HepG2 (cell line): ENCODE measurements around the gene ZNF367. TPM values are rescaled to one million over a fixed set of nuclear protein-coding genes. Genes with fewer than 3 reads are reported as not detected.

Experiments
- ARNT ChIP-seq: fragments of 450-650 bp; IDR thresholded peaks from 2 replicates; pipeline ENCODE4 v1.6.1; 2017
- ASH2L ChIP-seq: fragments of 300-600, 200-600 bp; sonication (generic); IDR thresholded peaks from 2 replicates; pipeline ENCODE4 v1.7.0; 2017; ENCODE audit warnings: low read depth, mild to moderate bottlenecking, moderate library complexity, mixed read lengths, low read length; ENCODE audit not compliant: insufficient read length
- E2F2 ChIP-seq: sonication (generic); formaldehyde crosslinking; IDR thresholded peaks from 2 replicates; pipeline ENCODE4 v1.4.0; 2020; ENCODE audit warnings: missing genetic modification reagents, borderline replicate concordance
- EHMT2 ChIP-seq: fragments of 200-600 bp; sonication (generic); IDR thresholded peaks from 2 replicates; pipeline ENCODE4 v1.7.0; 2017; ENCODE audit warnings: antibody characterized with exemption, low read depth, low read length, borderline replicate concordance
- HMGXB3 ChIP-seq: sonication (generic); formaldehyde crosslinking; IDR thresholded peaks from 2 replicates; pipeline ENCODE4 v1.4.0; 2020; ENCODE audit warnings: missing genetic modification reagents, borderline replicate concordance
- IKZF1 ChIP-seq: fragments of 450-650 bp; IDR thresholded peaks from 2 replicates; pipeline ENCODE4 v1.7.1; 2016
- NFKBIZ ChIP-seq: IDR thresholded peaks from 2 replicates; pipeline ENCODE4 v1.6.1; 2018; ENCODE audit warnings: missing genetic modification reagents, missing compliant biosample characterization
- SKI ChIP-seq: fragments of 450-650 bp; IDR thresholded peaks from one replicate; pipeline ENCODE4 v1.6.1; 2018; ENCODE audit warnings: mild to moderate bottlenecking; ENCODE audit not compliant: partially characterized antibody
- SNAPC2 ChIP-seq: sonication (generic); formaldehyde crosslinking; IDR thresholded peaks from 2 replicates; pipeline ENCODE4 v1.8.1; 2022; ENCODE audit warnings: mild to moderate bottlenecking, missing genetic modification reagents
- TEAD3 ChIP-seq: optimal IDR thresholded peaks from 2 replicates; pipeline ENCODE3; 2016; ENCODE audit warnings: borderline replicate concordance
- ZBTB37 ChIP-seq: sonication (generic); formaldehyde crosslinking; IDR thresholded peaks from 2 replicates; pipeline ENCODE4 v1.4.0; 2020; ENCODE audit warnings: mild to moderate bottlenecking, missing genetic modification reagents
- ZBTB7B ChIP-seq: sonication (generic); formaldehyde crosslinking; IDR thresholded peaks from 2 replicates; pipeline ENCODE4 v1.4.0; 2020; ENCODE audit warnings: missing genetic modification reagents
- ZNF441 ChIP-seq: sonication (generic); formaldehyde crosslinking; IDR thresholded peaks from 2 replicates; pipeline ENCODE4 v1.7.0; 2021; ENCODE audit warnings: missing genetic modification reagents, borderline replicate concordance
- ZNF503 ChIP-seq: sonication (generic); formaldehyde crosslinking; IDR thresholded peaks from 2 replicates; pipeline ENCODE4 v1.4.0; 2020; ENCODE audit warnings: missing genetic modification reagents
- ZNF562 ChIP-seq: sonication (generic); formaldehyde crosslinking; IDR thresholded peaks from 2 replicates; pipeline ENCODE4 v1.8.0; 2022; ENCODE audit warnings: missing genetic modification reagents, borderline replicate concordance
- ZNF563 ChIP-seq: sonication (generic); formaldehyde crosslinking; IDR thresholded peaks from 2 replicates; pipeline ENCODE4 v1.8.0; 2022; ENCODE audit warnings: mild to moderate bottlenecking, moderate library complexity, missing genetic modification reagents
- ZNF577 ChIP-seq: sonication (generic); formaldehyde crosslinking; IDR thresholded peaks from 2 replicates; pipeline ENCODE4 v1.4.0; 2020; ENCODE audit warnings: mild to moderate bottlenecking, low read depth, missing genetic modification reagents, borderline replicate concordance
- ZNF773 ChIP-seq: sonication (generic); formaldehyde crosslinking; IDR thresholded peaks from 2 replicates; pipeline ENCODE4 v1.4.0; 2020; ENCODE audit warnings: missing genetic modification reagents, borderline replicate concordance
- ZNF775 ChIP-seq: sonication (generic); formaldehyde crosslinking; IDR thresholded peaks from 2 replicates; pipeline ENCODE4 v1.4.0; 2020; ENCODE audit warnings: missing genetic modification reagents, mild to moderate bottlenecking, moderate library complexity, borderline replicate concordance
- ZNF879 ChIP-seq: sonication (generic); formaldehyde crosslinking; IDR thresholded peaks from 2 replicates; pipeline ENCODE4 v1.8.1; 2023; ENCODE audit warnings: missing genetic modification reagents
- ZSCAN20 ChIP-seq: sonication (generic); formaldehyde crosslinking; IDR thresholded peaks from 2 replicates; pipeline ENCODE4 v1.4.0; 2020; ENCODE audit warnings: missing genetic modification reagents, mild to moderate bottlenecking, borderline replicate concordance
- polyA plus RNA-seq, 8 experiments: library from polyadenylated mRNA; depleted of rRNA in 3 of 8; stranded (reverse) in 7 of 8; unstranded in 1 of 8; fragments of >200 nt; fragmentation: Illumina TruSeq in 4 of 8; extraction: Trizol in 4 of 8; gene quantifications; 2 replicates each; pipeline versions ENCODE4 v1.2.1 to v1.2.3, GENCODE V29; 2011 to 2016; ENCODE audit warnings: low read depth in 4 of 8, missing spikeins in 1 of 8, mixed read lengths in 1 of 8; ENCODE audit not compliant: insufficient read depth in 1 of 8
- total RNA-seq, 5 experiments: library from RNA; depleted of rRNA; stranded (reverse); fragments of >200 nt; fragmentation: Illumina TruSeq; extraction: Trizol; gene quantifications; 2 replicates each; pipeline ENCODE4 v1.2.3, GENCODE V29; 2016; ENCODE audit warnings: low read depth in 1 of 5

ZNF367 gene
- total and polyA plus RNA-seq, 2 of the 13 experiments (the other 11 are each of a cell fraction or from before 2014, with no cell fraction given) = 2.9 to 7.7 TPM

GRCh38 chr9:96391021-96391765, 27.0 kb downstream of the ZNF367 start (continued):
- TF ChIP-seq SKI (peak; percentile 32), ZNF563 (CRISPR knock-in tag) (peak; percentile 76; the same call in 1 of the 2 replicates), ZNF577 (no peak), ZNF773 (CRISPR knock-in tag) (no peak), NFKBIZ (0 out of 2 replicates have a peak, but pooled peaks have one; percentile 70), IKZF1 (no peak), ARNT (no peak), ZNF503 (CRISPR knock-in tag) (no peak; the same call in 1 of the 2 replicates), ASH2L (peak; percentile 77), HMGXB3 (CRISPR knock-in tag) (no peak), ZBTB7B (CRISPR knock-in tag) (peak; percentile 77; the same call in 1 of the 2 replicates), ZNF562 (CRISPR knock-in tag) (no peak), ZNF441 (CRISPR knock-in tag) (peak; percentile 48; the same call in 1 of the 2 replicates), ZNF775 (CRISPR knock-in tag) (no peak), EHMT2 (no peak; the same call in 1 of the 2 replicates), ZBTB37 (CRISPR knock-in tag) (no peak), ZNF879 (CRISPR knock-in tag) (no peak), SNAPC2 (no peak), E2F2 (CRISPR knock-in tag) (no peak), TEAD3 (CRISPR knock-in tag) (peak; percentile 93), ZSCAN20 (CRISPR knock-in tag) (no peak)
